ENCODE results near the gene DHX16.

Gene DHX16

DNA sequence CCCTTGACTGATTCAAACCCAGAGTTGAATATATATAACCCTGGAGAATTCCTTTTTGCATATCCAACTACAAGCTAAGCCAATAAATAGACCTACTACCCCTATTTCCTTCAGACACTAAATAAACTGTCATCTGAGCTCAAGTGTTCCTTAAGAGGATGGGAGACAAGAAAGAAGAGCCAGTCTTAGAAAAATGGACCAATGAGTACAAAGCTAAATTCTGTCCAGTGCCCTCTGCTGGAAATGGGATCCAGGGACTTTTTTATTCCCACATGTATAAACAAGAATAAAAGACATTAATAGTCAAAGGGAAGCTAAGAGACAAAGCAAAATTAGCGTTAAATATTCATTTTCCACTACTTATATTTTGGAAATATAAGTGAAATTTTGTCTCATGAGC is 60.6 kb downstream of the DHX16 start:
- no peak for DNase-seq (ENCODE audit: extremely low spot score, insufficient read length, low read depth)
- no peak for FAIRE-seq

- DNase-seq (ENCODE audit: extremely low spot score, insufficient read length, low read depth): no peak
- no peak for FAIRE-seq
These were observed 61.0 kb downstream of the DHX16 start for GRCh38 chr6:30611856-30612194.

DNA sequence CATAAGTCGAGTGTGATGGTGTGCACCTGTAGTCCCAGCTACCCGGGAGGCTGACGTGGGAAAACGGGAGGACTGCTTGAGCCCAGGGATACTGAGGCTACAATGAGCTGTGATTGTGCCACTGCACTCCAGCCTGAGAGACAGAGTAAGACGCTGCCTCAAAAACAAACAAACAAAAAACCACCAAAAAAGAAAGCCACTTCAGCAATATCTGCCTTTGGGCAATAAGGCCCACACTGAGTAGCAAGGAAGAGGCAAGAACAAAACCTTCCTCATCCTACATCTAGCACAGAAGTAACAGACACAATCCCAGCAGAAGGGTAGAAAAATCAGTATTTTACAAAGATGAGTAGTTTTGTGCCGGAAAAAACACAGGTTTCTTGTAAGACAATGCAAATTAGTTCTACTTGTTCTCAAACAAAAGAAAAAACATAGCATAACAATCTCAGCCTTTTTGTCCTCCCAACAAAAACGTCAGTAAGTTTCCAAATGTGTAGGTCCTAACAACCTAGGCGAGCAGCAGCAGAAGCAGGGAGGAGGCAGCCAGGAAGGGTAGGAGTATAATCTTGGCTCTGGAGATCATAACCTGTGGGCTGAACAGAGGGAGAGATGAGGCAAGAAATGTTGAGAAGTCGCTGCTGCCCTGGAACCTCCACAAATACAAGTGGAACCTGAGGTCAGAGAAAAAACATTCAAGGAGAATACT is 61.5 kb downstream of the DHX16 start:
- no peak for FAIRE-seq
- no peak for DNase-seq (ENCODE audit: extremely low spot score, insufficient read length, low read depth)

GRCh38 chr6:30610065-30610464 is 62.7 kb downstream of the DHX16 start:
- DNase-seq (ENCODE audit: extremely low spot score, insufficient read length, low read depth) (no peak), FAIRE-seq (no peak)

- DNase-seq (ENCODE audit: extremely low spot score, insufficient read length, low read depth): no peak
- FAIRE-seq: no peak
These were observed 68.8 kb downstream of the DHX16 start for GRCh38 chr6:30603961-30604360.

Data from GM18507 (cell line).